ENCODE data around the gene AK5. TPM values are rescaled to one million over a fixed set of nuclear protein-coding genes. Genes with fewer than 3 reads are reported as not detected.

The AK5 gene
- total RNA-seq, 1 donor from 2014 or later = not detected

- Mint-ChIP-seq H3K4me3 (no peak overlapping the region), H3K4me1 (no peaks in the 10 kb centered on the region), H3K36me3 (no peaks in the 10 kb centered on the region), H3K27me3 (ENCODE audit: low read depth) (no peaks in the 10 kb centered on the region), H3K27ac (no peak overlapping the region), H3K9me3 (no peaks in the 10 kb centered on the region)
- no peak for DNase-seq (ENCODE audit: low spot score in 2 of 2, unreplicated experiment in 2 of 2)
- no peak for TF ChIP-seq CTCF (IDR thresholded peaks at IDR 0.05; ENCODE audit: unreplicated experiment)
These were observed 68.4 kb downstream of the AK5 start for GRCh38 chr1:77350012-77350770.

- H3K27me3 Mint-ChIP-seq (ENCODE audit: low read depth) = no peaks in the 10 kb centered on the region
- no peaks in the 10 kb centered on the region for H3K9me3 Mint-ChIP-seq
- H3K27ac Mint-ChIP-seq = no peak overlapping the region
- TF ChIP-seq CTCF (IDR thresholded peaks at IDR 0.05; ENCODE audit: unreplicated experiment) = no peak
- H3K4me3 Mint-ChIP-seq = no peak overlapping the region
- H3K36me3 Mint-ChIP-seq = no peaks in the 10 kb centered on the region
- H3K4me1 Mint-ChIP-seq = no peaks in the 10 kb centered on the region
- DNase-seq (ENCODE audit: low spot score in 2 of 2, unreplicated experiment in 2 of 2) = no peak
These were observed 72.7 kb downstream of the AK5 start for GRCh38 chr1:77354536-77354935.

GRCh38 chr1:77355010-77355409 lies 73.2 kb downstream of the AK5 start:
- TF ChIP-seq CTCF (IDR thresholded peaks at IDR 0.05; ENCODE audit: unreplicated experiment) = no peak
- Mint-ChIP-seq H3K9me3 (no peaks in the 10 kb centered on the region), H3K4me3 (no peak overlapping the region), H3K4me1 (no peaks in the 10 kb centered on the region), H3K36me3 (no peaks in the 10 kb centered on the region), H3K27me3 (ENCODE audit: low read depth) (no peaks in the 10 kb centered on the region), H3K27ac (no peak overlapping the region)
- no peak for DNase-seq (ENCODE audit: low spot score in 2 of 2, unreplicated experiment in 2 of 2)

- Mint-ChIP-seq H3K4me3 (no peak overlapping the region), H3K4me1 (no peaks in the 10 kb centered on the region), H3K36me3 (no peaks in the 10 kb centered on the region), H3K27ac (no peak overlapping the region), H3K27me3 (ENCODE audit: low read depth) (no peaks in the 10 kb centered on the region), H3K9me3 (no peaks in the 10 kb centered on the region)
- DNase-seq (ENCODE audit: low spot score in 2 of 2, unreplicated experiment in 2 of 2) = no peak
- no peak for TF ChIP-seq CTCF (IDR thresholded peaks at IDR 0.05; ENCODE audit: unreplicated experiment)
These were observed 74.3 kb downstream of the AK5 start for GRCh38 chr1:77356136-77356535.

- no peak for DNase-seq (ENCODE audit: low spot score in 2 of 2, unreplicated experiment in 2 of 2)
- Mint-ChIP-seq H3K9me3 (peaks cover 5% of the 10 kb centered on the region), H3K4me3 (no peak overlapping the region), H3K27ac (no peak overlapping the region), H3K4me1 (no peaks in the 10 kb centered on the region), H3K27me3 (ENCODE audit: low read depth) (no peaks in the 10 kb centered on the region), H3K36me3 (no peaks in the 10 kb centered on the region)
- no peak for TF ChIP-seq CTCF (IDR thresholded peaks at IDR 0.05; ENCODE audit: unreplicated experiment)
These were observed 78.4 kb downstream of the AK5 start for GRCh38 chr1:77360256-77360655.
